NCI-H82 treated with DMSO at 0.1 percent for 48 hours (cell line): ENCODE data around the gene STARD7.

Source experiments
- DNase-seq: peaks from one replicate; lab custom pipeline; 2025; ENCODE audit not compliant: unreplicated experiment; lab: John Stamatoyannopoulos, UW

Gene STARD7

GRCh38 chr2:96198921-96199320 lies 9.7 kb downstream of the STARD7 start:
- no peak for DNase-seq

- DNase-seq: no peak
Observed at GRCh38 chr2:96197546-96198255, 10.9 kb downstream of the STARD7 start.

GRCh38 chr2:96195410-96196066 lies 13.1 kb downstream of the STARD7 start:
- no peak for DNase-seq

GRCh38 chr2:96191937-96192670 lies 16.5 kb downstream of the STARD7 start:
- no peak for DNase-seq

- no peak for DNase-seq
Observed at GRCh38 chr2:96188821-96189526, 19.7 kb downstream of the STARD7 start.

GRCh38 chr2:96186562-96186961 lies 22.1 kb downstream of the STARD7 start:
- no peak for DNase-seq

GRCh38 chr2:96185516-96185915 lies 23.1 kb downstream of the STARD7 start:
- DNase-seq: no peak

GRCh38 chr2:96184989-96185388 lies 23.6 kb downstream of the STARD7 start:
- DNase-seq: no peak

- no peak for DNase-seq
Observed at GRCh38 chr2:96184188-96184587, 24.4 kb downstream of the STARD7 start.

GRCh38 chr2:96181529-96181928 lies 27.1 kb downstream of the STARD7 start:
- DNase-seq: no peak

GRCh38 chr2:96180521-96180920 lies 28.1 kb downstream of the STARD7 start:
- DNase-seq: no peak

- DNase-seq: no peak
Observed at GRCh38 chr2:96180002-96180401, 28.6 kb downstream of the STARD7 start.

GRCh38 chr2:96176661-96177060 lies 32.0 kb downstream of the STARD7 start:
- no peak for DNase-seq

- DNase-seq: no peak
Observed at GRCh38 chr2:96175951-96176350, 32.7 kb downstream of the STARD7 start.

GRCh38 chr2:96174251-96175144 lies 34.1 kb downstream of the STARD7 start:
- DNase-seq: peak; percentile 83

- DNase-seq: no peak
Observed at GRCh38 chr2:96171831-96172230, 36.8 kb downstream of the STARD7 start.

GRCh38 chr2:96170626-96171025 lies 38.0 kb downstream of the STARD7 start:
- no peak for DNase-seq

- DNase-seq: no peak
Observed at GRCh38 chr2:96169868-96170507, 38.6 kb downstream of the STARD7 start.

- no peak for DNase-seq
Observed at GRCh38 chr2:96167407-96168013, 41.1 kb downstream of the STARD7 start.
